Aorta (tissue), 5 donors: ENCODE data around the gene GBA2. TPM values are rescaled to one million over a fixed set of nuclear protein-coding genes. Genes with fewer than 3 reads are reported as not detected.
A peak's percentile ranks its signal among the peaks of the same experiment; 100 is the strongest.

Experiments
- ATAC-seq: fragments of 200-7000 bp; cut with Tn5 transposase; one replicate; pipeline ENCODE4 v1.9.1; 2022; ENCODE audit warnings: moderate library complexity; ENCODE audit not compliant: low FRiP score
- DNase-seq, 2 donors: peaks; one replicate each; pipeline ENCODE4 v3.0.0-alpha.2; 2020
- H3K27ac ChIP-seq, 2 donors: one replicate each; pipeline ENCODE4 v1.5.1; 2013; ENCODE audit warnings: low read length in 2 of 2, mild to moderate bottlenecking in 2 of 2, moderate library complexity in 2 of 2, control low read depth in 1 of 2, inconsistent platforms in 1 of 2, low read depth in 1 of 2
- H3K27me3 ChIP-seq, 2 donors: one replicate each; pipeline ENCODE4 v1.6.1; 2013; ENCODE audit warnings: control low read depth in 1 of 2, low read length in 1 of 2, mild to moderate bottlenecking in 1 of 2, moderate library complexity in 1 of 2; ENCODE audit not compliant: insufficient read depth in 2 of 2, control insufficient read depth in 1 of 2
- H3K36me3 ChIP-seq, 2 donors: one replicate each; pipeline ENCODE4 v1.6.1; 2013; ENCODE audit warnings: control low read depth in 1 of 2, low read length in 1 of 2, mild to moderate bottlenecking in 1 of 2; ENCODE audit not compliant: insufficient read depth in 2 of 2, control insufficient read depth in 1 of 2
- H3K4me1 ChIP-seq, 2 donors: one replicate each; pipeline ENCODE4 v1.6.1; 2013; ENCODE audit warnings: low read length in 2 of 2, control low read depth in 1 of 2, mild to moderate bottlenecking in 1 of 2, moderate library complexity in 1 of 2; ENCODE audit not compliant: insufficient read depth in 2 of 2, control insufficient read depth in 1 of 2
- H3K4me3 ChIP-seq, 2 donors: one replicate each; pipeline ENCODE4 v1.5.1; 2013; ENCODE audit warnings: low read length in 2 of 2, control low read depth in 1 of 2, mild to moderate bottlenecking in 1 of 2
- H3K9me3 ChIP-seq: one replicate; pipeline ENCODE4 v1.6.1; 2013; ENCODE audit warnings: mild to moderate bottlenecking, low read length; ENCODE audit not compliant: control insufficient read depth
- WGBS, 2 donors: extraction: QIAGEN DNeasy Blood & Tissue Kit; methylation state at CpG; one replicate each; pipeline ENCODE4 v1.1.7; 2013; 5-methylcytosine and 5-hydroxymethylcytosine counted together
- intact Hi-C, 2 donors: fragments of 100-400 bp; cut with DNase I; formaldehyde crosslinking; loops; one replicate each; pipeline versions ENCODE4 v1.14.2 to v1.15.0; 2022
- polyA plus RNA-seq, 2 donors: library from polyadenylated mRNA; stranded (reverse); fragments of 200-250 nt; gene quantifications; one replicate each; pipeline ENCODE4 v1.2.3, GENCODE V29; 2013
- total RNA-seq, 2 donors: library from RNA; stranded (reverse); fragmentation: NEBNext Ultra II Directional; extraction: Animal tissue kit (Norgen Biotek cat#: 25700); gene quantifications; one replicate each; pipeline ENCODE4 v1.2.1, GENCODE V29; 2021
- donor health status: healthy with polysubstance abuse.
- donor health status: Bipolar disorder and iron deficiency.
- donor health status: DM: no; HTN: no; CAD: no.
- donor health status: DM: no; HTN: no; CAD: no.
- donor health status: DM: yes; HTN: yes; CAD: no.

GBA2 gene
- total and polyA plus RNA-seq, 4 donors: 18.5 to 122 (median 83.8) TPM

GRCh38 chr9:35714123-35714522 is 34.9 kb downstream of the GBA2 start:
- Histone ChIP-seq H3K27ac (no peak overlapping the region), H3K4me3 (no peak overlapping the region), H3K36me3 (peaks cover 17 to 51% of the 10 kb centered on the region in 2 donors), H3K27me3 (no peaks in the 10 kb centered on the region), H3K9me3 (no peaks in the 10 kb centered on the region), H3K4me1 (no peaks in the 10 kb centered on the region)
- peak; percentile 29 to 59 for DNase-seq
- intact Hi-C loops: no loop called here
- no peak for ATAC-seq
- 73 to 78% methylated on average over 6 of the region's 6 CpGs for WGBS, 2 donors

GRCh38 chr9:35713578-35713977 is 35.5 kb downstream of the GBA2 start:
- no peaks in the 10 kb centered on the region for H3K27me3 ChIP-seq
- no peak for DNase-seq
- 88 to 92% methylated on average over 3 of the region's 3 CpGs for WGBS, 2 donors
- no peak for ATAC-seq
- H3K9me3 ChIP-seq: no peaks in the 10 kb centered on the region
- H3K27ac ChIP-seq: no peak overlapping the region
- no peak overlapping the region for H3K4me3 ChIP-seq
- H3K4me1 ChIP-seq: no peaks in the 10 kb centered on the region
- intact Hi-C loops: no loop called here
- H3K36me3 ChIP-seq: peaks cover 17 to 47% of the 10 kb centered on the region in 2 donors

- 78 to 84% methylated on average over 11 of the region's 11 CpGs for WGBS, 2 donors
- peaks cover 17 to 49% of the 10 kb centered on the region in 2 donors for H3K36me3 ChIP-seq
- no peak overlapping the region for H3K4me3 ChIP-seq
- no peak overlapping the region for H3K27ac ChIP-seq
- H3K9me3 ChIP-seq: no peaks in the 10 kb centered on the region
- H3K27me3 ChIP-seq: no peaks in the 10 kb centered on the region
- DNase-seq (peak; percentile 21 to 55), ATAC-seq (no peak)
- H3K4me1 ChIP-seq: no peaks in the 10 kb centered on the region
- intact Hi-C loops: no loop called here
Measured at GRCh38 chr9:35712762-35713400, 36.1 kb downstream of the GBA2 start.

GRCh38 chr9:35711501-35712428 is 37.3 kb downstream of the GBA2 start:
- no peak for DNase-seq
- peaks cover 8 to 48% of the 10 kb centered on the region in 2 donors for H3K36me3 ChIP-seq
- no peak for ATAC-seq
- no peaks in the 10 kb centered on the region for H3K4me1 ChIP-seq
- H3K9me3 ChIP-seq: no peaks in the 10 kb centered on the region
- no peaks in the 10 kb centered on the region for H3K27me3 ChIP-seq
- intact Hi-C loops: no loop called here
- H3K27ac ChIP-seq: no peak overlapping the region
- 80 to 82% methylated on average over 21 of the region's 21 CpGs for WGBS, 2 donors
- no peak overlapping the region for H3K4me3 ChIP-seq

- no peaks in the 10 kb centered on the region for H3K27me3 ChIP-seq
- no peaks in the 10 kb centered on the region for H3K4me1 ChIP-seq
- 69% methylated on average over 7 of the region's 7 CpGs for WGBS, 2 donors
- ATAC-seq: no peak
- peaks cover 8 to 54% of the 10 kb centered on the region in 2 donors for H3K36me3 ChIP-seq
- intact Hi-C loops: no loop called here
- H3K27ac ChIP-seq: no peak overlapping the region
- no peak for DNase-seq
- H3K9me3 ChIP-seq: no peaks in the 10 kb centered on the region
- H3K4me3 ChIP-seq: no peak overlapping the region
Measured at GRCh38 chr9:35710818-35711500, 38.1 kb downstream of the GBA2 start.

GRCh38 chr9:35708146-35708545 is 40.9 kb downstream of the GBA2 start:
- intact Hi-C loops: no loop called here
- Histone ChIP-seq H3K27me3 (no peaks in the 10 kb centered on the region), H3K4me3 (no peak overlapping the region), H3K9me3 (no peaks in the 10 kb centered on the region), H3K27ac (no peak overlapping the region), H3K36me3 (peaks cover 13 to 63% of the 10 kb centered on the region in 2 donors), H3K4me1 (no peaks in the 10 kb centered on the region)
- ATAC-seq (no peak), DNase-seq (no peak)
- WGBS, 2 donors: 90% methylated on average over 4 of the region's 4 CpGs

- intact Hi-C loops: no loop called here
Measured at GRCh38 chr9:35706951-35707350, 42.1 kb downstream of the GBA2 start.

GRCh38 chr9:35705836-35706430 is 43.1 kb downstream of the GBA2 start:
- Histone ChIP-seq H3K27me3 (no peaks in the 10 kb centered on the region), H3K4me3 (no peak overlapping the region), H3K27ac (peak overlapping the region in 1 of 2 donors; percentile 20), H3K36me3 (peaks cover 10 to 53% of the 10 kb centered on the region in 2 donors), H3K9me3 (no peaks in the 10 kb centered on the region), H3K4me1 (no peaks in the 10 kb centered on the region)
- peak in 1 of 2 donors; percentile 28 for DNase-seq
- intact Hi-C loops: no loop called here
- WGBS, 2 donors: 88 to 90% methylated on average over 7 of the region's 7 CpGs
- no peak for ATAC-seq

More at GRCh38 chr9:35706951-35707350, 42.1 kb downstream of the GBA2 start:
- Histone ChIP-seq H3K4me3 (no peak overlapping the region), H3K27me3 (no peaks in the 10 kb centered on the region), H3K27ac (no peak overlapping the region), H3K9me3 (no peaks in the 10 kb centered on the region), H3K36me3 (peaks cover 13 to 60% of the 10 kb centered on the region in 2 donors), H3K4me1 (no peaks in the 10 kb centered on the region)
- ATAC-seq (no peak), DNase-seq (no peak)
- 84% methylated on average over 10 of the region's 10 CpGs for WGBS, 2 donors
